D341Med (cell line): Measurements from ENCODE around the gene MAPK8IP3.

Source experiments
- DNase-seq: peaks from one replicate; pipeline ENCODE4 v3.0.0; 2012; ENCODE audit warnings: low spot score

MAPK8IP3 gene

DNA sequence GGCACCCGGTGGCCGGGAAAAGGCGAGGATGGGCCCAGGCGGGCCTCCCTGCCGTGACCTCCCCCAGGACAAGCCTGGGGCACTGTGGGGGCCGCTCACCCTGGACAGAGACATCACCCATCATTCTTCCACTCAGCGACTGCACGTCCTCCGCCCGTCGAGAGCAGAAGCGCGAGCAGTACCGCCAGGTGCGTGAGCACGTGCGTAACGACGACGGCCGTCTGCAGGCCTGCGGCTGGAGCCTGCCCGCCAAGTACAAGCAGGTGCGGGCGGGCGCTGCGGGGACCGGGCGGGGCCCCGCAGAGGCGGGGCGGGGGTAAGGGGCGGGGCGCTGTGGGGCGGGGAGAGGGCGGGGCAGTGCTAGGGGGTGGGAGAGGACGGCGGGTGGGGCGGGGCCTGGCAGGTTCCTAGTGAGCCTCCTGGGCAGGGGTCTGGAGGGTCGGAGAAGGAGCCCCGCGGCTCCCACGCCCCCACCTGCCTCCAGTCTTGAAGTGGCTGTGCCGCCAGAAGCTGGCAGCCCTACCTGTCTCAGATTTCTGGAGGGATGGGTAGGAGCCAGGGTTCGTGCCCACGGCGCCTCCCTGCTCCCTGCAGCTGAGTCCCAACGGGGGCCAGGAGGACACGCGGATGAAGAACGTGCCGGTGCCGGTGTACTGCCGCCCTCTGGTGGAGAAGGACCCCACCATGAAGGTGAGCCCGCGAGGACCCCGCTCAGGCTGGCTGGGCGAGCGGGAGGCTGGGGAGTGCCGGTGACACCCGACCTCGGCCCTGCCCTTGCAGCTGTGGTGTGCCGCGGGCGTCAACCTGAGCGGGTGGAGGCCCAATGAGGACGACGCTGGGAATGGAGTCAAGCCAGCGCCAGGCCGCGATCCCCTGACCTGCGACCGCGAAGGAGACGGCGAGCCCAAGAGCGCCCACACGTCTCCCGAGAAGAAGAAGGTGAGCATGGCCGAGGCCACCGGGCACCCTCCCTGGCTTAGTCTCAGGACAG, 57.8 kb downstream of the MAPK8IP3 start:
- DNase-seq = peak; percentile 60

DNA sequence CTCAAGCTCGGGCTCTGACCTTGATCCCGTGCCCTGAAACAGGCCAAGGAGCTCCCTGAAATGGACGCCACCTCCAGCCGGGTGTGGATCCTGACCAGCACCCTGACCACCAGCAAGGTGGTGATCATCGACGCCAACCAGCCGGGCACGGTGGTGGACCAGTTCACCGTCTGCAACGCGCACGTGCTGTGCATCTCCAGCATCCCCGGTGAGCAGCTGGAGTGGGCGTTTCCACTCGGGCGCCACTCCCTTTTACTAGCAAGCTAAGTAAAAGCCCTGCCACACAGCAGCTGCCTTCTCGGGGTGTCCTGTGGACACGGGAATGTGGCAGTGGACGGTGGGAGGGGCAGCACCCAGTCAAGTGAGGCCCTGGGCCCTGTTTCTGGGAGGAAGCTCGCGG, 59.0 kb downstream of the MAPK8IP3 start:
- DNase-seq = no peak

DNA sequence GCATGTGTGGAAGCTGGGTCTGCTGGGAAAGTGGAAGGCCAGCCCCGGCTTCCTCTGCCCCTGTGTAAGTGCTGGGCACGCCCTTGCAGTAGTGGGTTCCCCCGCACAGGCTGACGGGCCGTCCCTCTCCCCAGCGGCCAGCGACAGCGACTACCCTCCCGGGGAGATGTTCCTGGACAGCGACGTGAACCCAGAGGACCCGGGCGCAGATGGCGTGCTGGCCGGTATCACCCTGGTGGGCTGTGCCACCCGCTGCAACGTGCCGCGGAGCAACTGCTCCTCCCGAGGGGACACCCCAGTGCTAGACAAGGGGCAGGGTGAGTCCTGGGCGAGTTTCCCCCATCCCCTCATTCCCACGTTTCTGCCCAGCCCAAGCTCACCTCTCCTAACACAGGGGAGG, 59.8 kb downstream of the MAPK8IP3 start:
- DNase-seq = no peak

DNA sequence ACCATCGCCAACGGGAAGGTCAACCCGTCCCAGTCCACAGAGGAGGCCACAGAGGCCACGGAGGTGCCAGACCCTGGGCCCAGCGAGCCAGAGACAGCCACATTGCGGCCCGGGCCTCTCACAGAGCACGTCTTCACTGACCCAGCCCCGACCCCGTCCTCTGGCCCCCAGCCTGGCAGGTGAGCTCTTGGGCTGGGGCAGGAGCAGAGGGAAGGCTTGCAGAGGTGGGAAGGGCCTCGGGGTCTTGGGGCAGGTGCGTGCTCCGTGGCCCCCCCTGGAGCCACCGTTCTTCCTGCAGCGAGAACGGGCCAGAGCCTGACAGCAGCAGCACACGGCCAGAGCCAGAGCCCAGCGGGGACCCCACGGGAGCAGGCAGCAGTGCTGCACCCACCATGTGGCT, 60.2 kb downstream of the MAPK8IP3 start:
- no peak for DNase-seq

DNA sequence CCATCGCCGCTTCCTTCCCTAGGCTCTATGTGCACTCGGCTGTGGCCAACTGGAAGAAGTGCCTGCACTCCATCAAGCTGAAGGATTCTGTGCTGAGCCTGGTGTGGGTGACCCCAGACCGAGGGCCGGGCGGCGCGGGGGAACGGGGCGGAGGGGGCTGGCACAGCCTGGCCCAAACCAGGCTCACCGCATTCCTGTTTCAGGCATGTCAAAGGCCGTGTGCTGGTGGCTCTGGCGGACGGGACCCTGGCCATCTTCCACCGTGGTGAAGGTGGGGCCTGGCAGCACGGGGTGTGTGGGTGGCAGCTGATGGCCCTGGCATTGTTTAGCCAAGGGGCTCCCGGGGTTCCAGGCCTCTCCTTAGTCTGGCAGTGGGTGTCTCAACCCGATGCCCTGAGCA, 60.7 kb downstream of the MAPK8IP3 start:
- DNase-seq = no peak

DNA sequence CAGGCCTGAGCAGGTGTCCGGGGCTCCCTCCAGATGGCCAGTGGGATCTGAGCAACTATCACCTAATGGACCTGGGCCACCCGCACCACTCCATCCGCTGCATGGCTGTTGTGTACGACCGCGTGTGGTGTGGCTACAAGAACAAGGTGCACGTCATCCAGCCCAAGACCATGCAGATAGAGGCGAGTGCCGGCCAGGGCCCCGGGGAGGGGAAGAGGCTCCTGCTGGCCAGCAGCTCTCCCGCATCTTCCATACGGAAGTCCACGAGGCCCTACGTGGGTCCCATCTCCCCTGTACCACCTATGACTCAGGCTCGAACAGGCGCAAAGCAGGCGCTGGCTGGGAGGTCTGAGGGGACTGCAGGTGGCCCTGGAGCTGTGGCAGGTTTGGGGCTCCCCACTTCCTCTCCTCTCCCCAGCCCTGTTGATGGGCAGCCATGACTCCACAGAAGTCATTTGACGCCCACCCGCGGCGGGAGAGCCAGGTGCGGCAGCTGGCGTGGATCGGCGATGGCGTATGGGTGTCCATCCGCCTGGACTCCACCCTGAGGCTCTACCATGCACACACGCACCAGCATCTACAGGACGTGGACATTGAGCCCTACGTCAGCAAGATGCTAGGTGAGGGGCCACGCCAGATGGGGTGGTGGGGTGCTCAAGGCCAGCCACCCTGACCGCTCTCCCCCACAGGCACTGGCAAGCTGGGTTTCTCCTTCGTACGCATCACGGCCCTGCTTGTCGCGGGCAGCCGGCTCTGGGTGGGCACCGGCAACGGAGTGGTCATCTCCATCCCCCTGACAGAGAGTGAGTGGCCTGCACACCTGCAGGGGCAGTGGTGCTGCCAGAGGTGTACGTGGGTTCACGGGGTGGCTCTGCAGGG, 61.4 kb downstream of the MAPK8IP3 start:
- no peak for DNase-seq

DNA sequence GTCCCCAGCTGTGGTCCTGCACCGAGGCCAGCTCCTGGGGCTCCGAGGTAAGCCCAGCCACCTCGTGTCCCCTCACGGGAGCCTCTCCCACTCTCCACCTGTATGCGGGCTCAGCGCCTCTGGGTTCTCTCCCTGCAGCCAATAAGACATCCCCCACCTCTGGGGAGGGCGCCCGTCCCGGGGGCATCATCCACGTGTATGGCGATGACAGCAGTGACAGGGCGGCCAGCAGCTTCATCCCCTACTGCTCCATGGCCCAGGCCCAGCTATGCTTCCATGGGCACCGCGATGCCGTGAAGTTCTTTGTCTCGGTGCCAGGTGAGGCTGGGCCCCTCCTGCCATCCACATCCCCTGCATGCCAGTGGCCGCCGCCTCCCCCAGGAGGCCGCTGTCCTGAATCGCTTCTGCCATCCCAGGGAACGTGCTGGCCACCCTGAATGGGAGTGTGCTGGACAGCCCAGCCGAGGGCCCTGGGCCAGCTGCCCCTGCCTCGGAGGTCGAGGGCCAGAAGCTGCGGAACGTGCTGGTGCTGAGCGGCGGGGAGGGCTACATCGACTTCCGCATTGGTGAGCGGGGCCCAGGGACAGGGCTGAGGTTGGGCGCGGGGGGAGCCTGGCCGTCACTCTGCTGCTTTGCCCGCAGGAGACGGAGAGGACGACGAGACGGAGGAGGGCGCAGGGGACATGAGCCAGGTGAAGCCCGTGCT, 62.2 kb downstream of the MAPK8IP3 start:
- DNase-seq = no peak

DNA sequence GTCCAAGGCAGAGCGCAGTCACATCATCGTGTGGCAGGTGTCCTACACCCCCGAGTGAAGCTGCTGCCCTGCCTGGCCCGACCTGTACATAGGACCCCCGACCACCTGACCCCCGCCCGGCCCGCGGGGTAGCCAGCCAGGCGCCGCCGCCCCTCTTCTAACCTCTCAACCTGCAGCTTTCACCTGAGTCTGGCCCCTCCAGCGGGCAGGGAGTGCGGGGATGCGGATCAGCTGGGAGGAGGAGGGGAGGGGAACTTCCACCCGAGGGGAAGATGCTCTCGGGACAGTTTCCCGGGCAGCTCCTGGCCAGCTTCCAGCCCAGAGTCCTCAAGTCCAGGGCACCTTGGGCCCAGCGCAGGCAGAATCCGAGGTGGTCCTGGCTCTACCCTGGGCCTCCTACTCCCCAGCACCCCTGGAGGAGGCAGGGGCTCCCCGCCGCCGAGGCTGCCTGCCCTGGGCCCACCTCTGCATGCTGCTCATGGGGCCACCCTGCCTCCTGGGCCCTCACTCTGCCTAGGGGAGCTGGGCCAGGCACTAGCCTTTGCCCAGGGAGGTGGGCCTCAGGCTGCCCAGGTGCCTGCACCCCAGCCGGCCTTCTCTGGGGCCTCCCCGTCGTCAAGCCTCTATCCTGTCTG, 62.9 kb downstream of the MAPK8IP3 start:
- DNase-seq = no peak

DNA sequence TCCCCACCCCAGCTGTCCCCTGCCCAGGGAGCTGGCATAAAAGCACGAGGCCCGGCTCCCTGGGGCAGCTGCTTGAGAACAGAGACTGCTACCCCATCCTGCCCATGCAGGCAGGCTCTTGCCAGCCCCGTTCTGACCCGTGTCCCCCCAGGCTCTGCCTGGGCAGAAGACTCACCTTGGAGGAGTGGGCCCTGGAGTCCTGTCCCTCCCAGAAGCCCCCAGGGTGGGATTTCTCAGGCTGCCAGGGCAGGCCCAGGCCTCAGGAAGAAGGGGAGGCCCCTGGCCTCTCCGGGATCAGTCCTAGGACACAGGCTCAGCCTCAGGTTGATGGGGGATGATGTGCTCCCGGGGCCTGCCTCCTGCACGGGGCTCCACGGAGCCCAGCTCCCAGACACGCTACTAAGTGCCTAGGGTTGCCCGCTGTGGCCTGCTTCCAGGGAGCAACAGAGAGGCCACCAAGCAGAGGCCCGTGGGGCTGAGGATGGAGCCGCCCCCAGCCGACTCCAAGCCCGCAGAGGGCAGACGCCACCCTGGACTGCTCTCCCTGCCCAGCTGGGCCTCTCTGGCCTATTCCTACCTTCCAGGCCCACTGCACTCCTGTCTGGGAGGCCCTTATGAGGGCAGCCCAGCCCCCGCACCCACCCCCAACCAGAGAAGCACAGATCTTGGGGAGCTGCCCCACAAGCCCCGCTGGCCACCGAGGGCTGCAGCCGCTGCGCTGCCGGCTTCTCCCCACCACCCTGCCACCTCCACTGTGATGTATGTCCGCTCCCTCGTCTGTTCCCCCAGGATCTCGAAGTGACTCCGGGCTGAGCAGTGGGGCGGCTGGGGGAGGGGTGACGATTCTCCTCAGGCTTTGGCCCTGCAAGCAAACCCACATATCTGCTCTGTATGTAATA, 63.7 kb downstream of the MAPK8IP3 start:
- DNase-seq = no peak

DNA sequence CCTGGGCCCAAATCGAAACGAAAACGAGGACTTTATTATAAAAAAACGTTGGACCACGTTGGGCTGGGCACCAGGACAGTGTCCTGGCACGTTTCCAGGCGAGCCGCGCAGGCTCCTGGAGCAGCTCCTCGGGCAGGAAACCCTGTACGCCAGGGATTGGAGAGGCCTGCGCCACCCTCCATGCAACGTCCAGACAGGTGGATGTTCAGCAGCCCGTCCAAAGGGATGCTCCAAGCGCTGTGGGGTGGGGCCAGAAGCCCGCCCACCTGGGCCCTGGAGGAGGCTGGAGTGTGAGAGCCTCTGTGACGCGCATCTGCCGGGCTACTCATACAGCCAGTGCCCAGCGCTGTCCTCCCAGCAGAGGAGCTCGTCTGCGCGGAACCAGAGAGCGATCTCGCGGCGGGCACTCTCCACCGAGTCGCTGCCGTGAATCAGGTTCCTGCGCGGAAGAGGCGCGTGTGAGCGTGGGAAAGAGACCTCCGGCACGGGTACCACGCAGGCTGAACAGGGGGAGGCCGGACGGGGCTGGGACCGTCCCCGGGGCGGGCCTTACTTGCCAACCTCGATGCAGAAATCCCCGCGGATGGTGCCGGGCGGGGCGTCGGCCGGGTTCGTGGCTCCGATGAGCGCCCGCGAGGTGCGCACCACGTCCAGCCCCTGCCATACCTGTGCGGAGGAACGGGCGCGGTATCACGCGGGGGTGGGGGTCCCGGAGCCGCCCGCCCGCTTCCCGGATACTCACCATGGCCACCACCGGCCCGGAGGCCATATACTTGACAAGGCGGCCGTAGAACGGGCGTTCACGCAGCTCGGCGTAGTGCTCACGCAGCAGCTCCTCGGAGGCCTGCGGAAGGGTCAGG, 64.6 kb downstream of the MAPK8IP3 start:
- peak; percentile 60 for DNase-seq

DNA sequence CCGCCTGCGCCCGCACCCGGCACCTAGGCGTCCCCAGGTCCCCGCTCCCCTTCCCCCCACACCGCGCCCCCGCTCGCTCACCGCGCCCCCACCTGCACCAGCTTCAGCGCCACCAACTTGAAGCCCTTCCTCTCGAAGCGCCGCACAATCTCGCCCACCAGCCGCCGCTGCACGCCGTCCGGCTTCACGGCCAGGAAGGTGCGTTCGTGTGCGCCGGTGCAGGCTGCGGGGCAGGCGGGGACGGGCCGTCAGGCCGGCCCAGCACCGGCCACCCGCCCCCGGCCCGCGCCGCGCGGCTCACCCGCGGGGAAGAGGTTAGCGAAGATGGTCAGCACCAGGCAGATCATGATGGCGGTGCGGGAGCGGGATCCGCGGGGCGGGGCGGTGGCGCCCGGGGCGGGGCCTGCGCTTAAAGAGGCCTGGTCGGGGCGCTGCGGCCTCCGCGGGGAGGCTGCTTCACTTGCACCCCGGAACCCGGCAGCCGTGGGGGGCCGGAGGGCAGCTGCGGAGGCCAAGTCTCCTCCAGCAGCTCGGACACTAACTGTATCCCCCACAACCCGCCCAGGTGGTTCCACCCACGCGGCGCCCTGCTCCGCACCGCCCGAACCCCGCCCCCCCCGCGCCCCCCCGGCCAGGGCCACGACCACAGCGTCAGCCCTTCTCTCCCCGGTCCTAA, 65.3 kb downstream of the MAPK8IP3 start, which contains the start of gene NME3:
Gene NME3 (minus strand): TSS at position 356 of the 676 bp plus-strand sequence. CDS start 9 bp downstream, at position 347.
- peak; percentile 86 for DNase-seq

DNA sequence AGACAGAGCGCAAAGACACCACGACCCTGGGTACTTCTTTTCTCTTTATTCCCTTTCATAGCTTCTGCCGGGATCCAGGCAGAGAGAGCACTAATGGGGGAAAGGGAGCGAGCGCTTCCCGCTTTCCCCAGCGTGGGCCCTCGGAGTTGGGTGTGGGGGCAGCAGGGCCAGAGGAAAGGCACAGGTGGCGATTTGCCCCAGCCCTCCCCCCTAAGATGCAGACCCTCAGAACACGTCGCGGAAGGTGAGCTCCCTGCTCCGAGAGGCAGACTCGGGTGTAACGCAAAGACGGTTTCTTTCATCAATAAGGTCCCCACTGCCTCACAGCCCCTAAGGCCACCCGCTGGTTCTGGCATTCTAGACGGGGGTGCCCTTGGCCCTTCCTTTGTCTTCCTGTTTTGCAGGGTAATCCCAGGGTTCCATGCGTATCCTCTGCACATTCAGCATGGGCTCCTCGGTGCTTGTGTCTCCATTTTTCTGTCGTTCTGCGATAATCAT, 65.9 kb downstream of the MAPK8IP3 start:
- no peak for DNase-seq

DNA sequence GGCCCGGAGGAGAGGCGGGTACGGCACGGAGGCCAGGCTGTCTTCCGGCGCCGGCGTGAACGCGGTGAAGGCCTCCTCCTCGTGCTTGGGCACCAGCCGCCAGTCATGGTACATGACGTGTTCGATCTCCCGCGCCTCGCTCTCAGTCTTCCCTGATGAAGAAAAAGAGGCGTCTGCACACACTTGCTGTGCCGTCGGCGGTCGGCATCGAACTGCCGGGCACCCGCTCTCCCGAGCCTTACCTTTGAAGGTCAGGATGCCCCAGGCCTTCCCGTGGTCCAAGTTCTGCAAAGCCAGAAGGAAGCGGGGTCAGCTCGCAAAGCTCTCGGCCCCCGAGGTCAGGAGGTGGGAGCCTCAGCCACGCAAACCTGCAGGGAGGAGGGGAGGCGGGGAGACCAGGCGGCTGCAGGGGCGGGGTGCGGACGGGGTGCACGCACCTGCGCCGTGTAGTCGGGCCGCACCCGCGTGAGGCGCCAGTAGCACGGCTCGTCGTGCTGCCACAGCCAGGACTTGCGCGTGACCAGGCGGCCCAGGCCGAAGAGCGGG, 66.4 kb downstream of the MAPK8IP3 start, which contains the start of gene EME2:
Gene EME2 (plus strand): TSS at position 449 of the 546 bp plus-strand sequence. CDS start 418 bp downstream, outside the sequence.
- DNase-seq = no peak

DNA sequence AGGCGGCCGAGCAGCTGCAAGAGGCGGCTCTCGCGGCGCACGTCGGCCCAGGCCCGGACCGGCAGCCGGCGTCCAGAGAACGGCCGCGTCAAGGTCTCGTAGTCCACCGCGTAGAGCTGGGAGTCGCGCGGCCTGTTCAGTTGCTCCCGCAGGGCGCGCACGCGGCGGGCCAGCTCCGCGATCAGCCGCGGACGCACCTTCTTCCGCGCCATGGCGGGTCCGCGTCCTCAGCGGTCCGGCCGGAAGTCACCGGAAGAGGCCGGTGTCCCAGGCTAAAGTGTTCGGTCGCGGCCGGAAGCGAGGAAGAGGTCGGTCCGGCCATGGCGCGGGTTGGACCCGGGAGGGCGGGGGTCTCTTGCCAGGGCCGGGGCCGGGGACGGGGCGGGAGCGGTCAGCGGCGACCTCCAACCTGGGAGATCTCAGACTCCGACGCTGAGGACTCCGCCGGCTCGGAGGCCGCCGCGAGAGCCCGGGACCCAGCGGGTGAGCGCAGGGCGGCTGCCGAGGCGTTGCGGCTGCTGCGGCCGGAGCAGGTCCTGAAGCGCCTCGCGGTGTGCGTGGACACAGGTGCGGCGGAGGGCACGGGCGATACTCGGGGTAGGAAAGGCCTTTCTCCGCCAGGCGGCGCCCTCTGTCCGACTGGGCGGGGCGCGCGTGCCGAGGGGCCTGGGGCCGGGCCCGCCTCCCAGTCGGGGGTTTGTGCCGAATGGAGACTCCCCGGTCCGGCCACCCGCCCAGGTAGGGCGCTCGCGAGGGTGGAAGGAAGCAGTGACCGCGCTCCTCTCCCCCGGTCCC, 67.1 kb downstream of the MAPK8IP3 start, which contains the start of gene MRPS34:
Gene MRPS34 (minus strand): TSS at position 227 of the 795 bp plus-strand sequence. CDS start 15 bp downstream, at position 212.
- peak; percentile 87 for DNase-seq

DNA sequence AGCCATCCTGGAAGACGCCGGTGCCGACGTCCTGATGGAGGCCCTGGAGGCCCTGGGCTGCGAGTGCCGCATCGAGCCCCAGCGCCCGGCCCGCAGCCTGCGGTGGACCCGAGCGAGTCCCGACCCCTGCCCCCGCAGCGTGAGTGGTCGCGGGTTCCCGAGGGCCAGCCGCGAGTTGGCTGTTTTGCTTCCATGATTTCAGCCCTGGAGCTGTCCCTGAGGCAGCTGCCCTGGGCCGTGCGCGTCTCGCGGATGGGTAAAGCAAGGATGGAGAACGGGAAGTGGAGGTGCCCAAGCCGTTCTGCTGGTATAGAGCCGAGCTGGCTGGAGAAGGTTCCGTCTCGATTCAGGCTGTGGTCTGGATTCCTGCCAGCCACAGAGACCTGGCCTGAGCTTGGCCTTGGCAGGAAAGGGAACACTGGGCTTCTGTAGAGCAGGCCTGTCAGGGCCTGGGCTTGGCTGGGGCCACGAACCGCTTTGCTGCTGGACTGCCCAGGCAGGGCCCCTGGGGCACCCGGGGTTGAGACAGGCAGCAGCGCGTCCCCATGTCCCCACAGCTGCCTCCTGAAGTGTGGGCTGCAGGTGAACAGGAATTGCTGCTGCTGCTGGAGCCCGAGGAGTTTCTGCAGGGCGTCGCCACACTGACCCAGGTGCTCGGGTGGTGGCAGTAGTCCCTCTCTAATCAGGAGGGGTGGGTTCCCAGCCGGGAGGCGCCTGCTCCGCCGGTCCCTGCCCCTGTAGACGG, 67.9 kb downstream of the MAPK8IP3 start:
- no peak for DNase-seq

DNA sequence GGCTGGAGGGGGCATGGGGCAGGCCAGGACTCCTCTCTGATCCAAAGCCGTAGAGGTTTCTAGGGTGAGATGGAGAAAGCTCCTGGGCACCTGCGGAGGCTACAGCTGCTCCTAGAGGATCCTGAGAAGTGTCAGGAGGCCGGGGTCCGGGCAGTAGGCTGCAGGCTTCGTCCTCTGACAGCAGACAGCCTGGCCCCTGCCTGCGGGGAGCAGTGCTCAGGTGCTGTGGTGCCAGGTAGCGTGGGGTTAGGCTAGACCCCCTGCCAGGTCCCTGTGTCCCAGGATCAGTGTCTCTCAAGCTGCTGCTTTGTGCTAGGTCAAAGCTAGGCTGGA, 68.4 kb downstream of the MAPK8IP3 start:
- DNase-seq = no peak
